Endothelial cell (in vitro differentiated cells): ENCODE data around the gene THEMIS2. TPM values are rescaled to one million over a fixed set of nuclear protein-coding genes. Genes with fewer than 3 reads are reported as not detected.
A peak's percentile ranks its signal among the peaks of the same experiment; 100 is the strongest.
"Not testable (repeated sequence)": the region's sequence is repeated elsewhere in the genome, so short reads cannot be mapped to it uniquely, and the experiment has no call there.

ENCODE experiments used
- DNase-seq: peaks from one replicate; pipeline ENCODE4 v3.0.0; 2021; ENCODE audit warnings: low spot score
- H3K27ac Mint-ChIP-seq: one replicate; pipeline ENCODE4 v1.8.0; 2021; ENCODE audit warnings: mixed read lengths, inconsistent platforms; ENCODE audit not compliant: unreplicated experiment
- H3K27me3 Mint-ChIP-seq: one replicate; pipeline ENCODE4 v1.8.0; 2021; ENCODE audit warnings: mild to moderate bottlenecking, moderate library complexity, mixed read lengths, inconsistent platforms; ENCODE audit not compliant: unreplicated experiment
- H3K36me3 Mint-ChIP-seq: one replicate; pipeline ENCODE4 v1.8.0; 2021; ENCODE audit warnings: mild to moderate bottlenecking, low read depth, mixed read lengths, inconsistent platforms; ENCODE audit not compliant: unreplicated experiment
- H3K4me1 Mint-ChIP-seq: one replicate; pipeline ENCODE4 v1.8.0; 2021; ENCODE audit warnings: mild to moderate bottlenecking, mixed read lengths, inconsistent platforms; ENCODE audit not compliant: unreplicated experiment
- H3K4me3 Mint-ChIP-seq: one replicate; pipeline ENCODE4 v1.8.0; 2021; ENCODE audit warnings: mild to moderate bottlenecking, mixed read lengths, inconsistent platforms; ENCODE audit not compliant: unreplicated experiment
- H3K9me3 Mint-ChIP-seq: one replicate; pipeline ENCODE4 v1.8.0; 2021; ENCODE audit warnings: mixed read lengths, inconsistent platforms; ENCODE audit not compliant: unreplicated experiment
- total RNA-seq: library from RNA; stranded (reverse); fragmentation: NEBNext Ultra II Directional; extraction: Animal tissue kit (Norgen Biotek cat#: 25700); gene quantifications from one replicate; pipeline ENCODE4 v1.2.1, GENCODE V29; 2021; ENCODE audit not compliant: unreplicated experiment
- TF ChIP-seq, protein P1 (sequence below): fragments of 200-600 bp; sonication (generic); IDR thresholded peaks from one replicate; pipeline ENCODE4 v1.5.0; 2021; ENCODE audit warnings: antibody characterized with exemption; ENCODE audit not compliant: unreplicated experiment

THEMIS2 gene
- total RNA-seq, 1 donor from 2014 or later = 9.6 TPM

DNA sequence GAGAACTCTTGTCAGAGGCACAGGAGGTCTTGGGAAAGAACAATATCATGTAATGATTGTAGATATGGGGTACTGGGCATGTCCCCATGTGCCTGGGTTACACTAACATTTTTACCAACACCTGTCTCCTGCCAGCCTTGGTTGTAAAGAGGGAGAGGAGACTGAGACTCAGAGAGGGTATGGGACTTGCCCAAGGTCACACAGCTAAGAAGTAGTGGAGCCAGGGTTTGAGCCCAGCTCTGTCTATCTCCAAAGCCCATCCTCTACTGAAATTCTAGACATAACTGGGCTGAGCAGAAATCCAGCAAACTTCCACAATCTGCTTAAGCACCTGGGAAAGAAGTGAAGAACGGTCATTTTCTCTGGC, 2.6 kb upstream of the THEMIS2 start:
- Mint-ChIP-seq H3K4me3 (no peak overlapping the region), H3K27me3 (no peaks in the 10 kb centered on the region), H3K27ac (no peak overlapping the region), H3K4me1 (peaks cover 14% of the 10 kb centered on the region), H3K36me3 (no peaks in the 10 kb centered on the region), H3K9me3 (no peaks in the 10 kb centered on the region)
- no peak for DNase-seq
- TF ChIP-seq, protein P1, sequence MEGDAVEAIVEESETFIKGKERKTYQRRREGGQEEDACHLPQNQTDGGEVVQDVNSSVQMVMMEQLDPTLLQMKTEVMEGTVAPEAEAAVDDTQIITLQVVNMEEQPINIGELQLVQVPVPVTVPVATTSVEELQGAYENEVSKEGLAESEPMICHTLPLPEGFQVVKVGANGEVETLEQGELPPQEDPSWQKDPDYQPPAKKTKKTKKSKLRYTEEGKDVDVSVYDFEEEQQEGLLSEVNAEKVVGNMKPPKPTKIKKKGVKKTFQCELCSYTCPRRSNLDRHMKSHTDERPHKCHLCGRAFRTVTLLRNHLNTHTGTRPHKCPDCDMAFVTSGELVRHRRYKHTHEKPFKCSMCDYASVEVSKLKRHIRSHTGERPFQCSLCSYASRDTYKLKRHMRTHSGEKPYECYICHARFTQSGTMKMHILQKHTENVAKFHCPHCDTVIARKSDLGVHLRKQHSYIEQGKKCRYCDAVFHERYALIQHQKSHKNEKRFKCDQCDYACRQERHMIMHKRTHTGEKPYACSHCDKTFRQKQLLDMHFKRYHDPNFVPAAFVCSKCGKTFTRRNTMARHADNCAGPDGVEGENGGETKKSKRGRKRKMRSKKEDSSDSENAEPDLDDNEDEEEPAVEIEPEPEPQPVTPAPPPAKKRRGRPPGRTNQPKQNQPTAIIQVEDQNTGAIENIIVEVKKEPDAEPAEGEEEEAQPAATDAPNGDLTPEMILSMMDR = no peak

DNA sequence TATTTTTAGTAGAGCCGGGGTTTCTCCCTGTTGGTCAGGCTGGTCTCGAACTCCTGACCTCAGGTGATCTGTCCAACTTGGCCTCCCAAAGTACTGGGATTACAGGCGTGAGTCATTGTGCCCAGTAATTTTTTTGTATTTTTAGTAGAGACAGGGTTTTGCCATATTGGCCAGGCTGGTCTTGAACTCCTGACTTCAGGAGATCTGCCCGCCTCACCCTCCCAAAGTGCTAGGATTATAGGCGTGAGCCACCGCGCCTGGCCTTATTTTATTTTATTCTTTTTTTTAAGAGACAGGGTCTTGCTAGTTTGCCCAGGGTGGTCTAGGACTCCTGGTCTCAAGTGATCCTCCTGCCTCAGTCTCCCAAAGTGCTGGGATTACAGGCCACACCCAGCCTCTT, 1.3 kb upstream of the THEMIS2 start:
- H3K9me3 Mint-ChIP-seq, H3K27me3 Mint-ChIP-seq, DNase-seq, H3K27ac Mint-ChIP-seq, H3K36me3 Mint-ChIP-seq, H3K4me3 Mint-ChIP-seq: not testable (repeated sequence)
- H3K4me1 Mint-ChIP-seq = peaks cover 14% of the 10 kb centered on the region

DNA sequence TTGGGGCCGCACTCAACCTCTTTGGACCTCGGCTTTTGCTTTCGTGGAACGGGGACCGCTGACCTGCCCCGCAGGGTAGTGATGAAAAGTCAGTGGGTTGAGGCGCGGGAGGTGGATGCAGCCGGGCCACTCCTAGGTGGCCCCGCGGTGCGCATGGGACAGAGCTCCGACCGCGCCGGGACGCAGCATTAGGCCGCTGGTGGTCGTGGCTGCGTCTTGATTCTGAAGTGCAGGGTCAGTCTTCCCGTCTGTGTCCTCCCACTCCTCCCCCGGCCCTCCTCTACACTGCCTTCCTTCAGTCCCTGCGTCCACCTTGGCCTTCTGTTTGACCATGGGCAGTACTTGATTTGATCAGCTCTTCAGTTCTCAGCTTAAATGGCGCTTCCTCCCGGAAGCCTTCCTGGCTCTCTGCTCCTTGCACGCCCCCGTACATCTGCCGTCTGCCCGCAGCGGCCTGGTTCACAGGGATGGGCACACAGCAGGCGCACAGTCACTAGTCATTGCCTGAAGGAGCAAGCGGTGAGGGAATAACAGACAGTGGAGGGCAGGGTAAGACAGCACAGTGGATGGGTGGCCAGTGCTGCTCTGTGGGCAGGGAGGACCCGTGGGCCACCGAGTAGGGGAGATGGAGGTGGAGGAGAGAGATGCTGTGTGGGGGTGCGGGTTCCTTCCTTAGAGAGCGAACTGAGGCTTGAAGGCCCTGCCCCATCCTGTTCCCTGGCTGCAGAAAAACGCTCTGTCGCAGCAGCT, 633 bp downstream of the THEMIS2 start:
- no peak overlapping the region for H3K27ac Mint-ChIP-seq

DNA sequence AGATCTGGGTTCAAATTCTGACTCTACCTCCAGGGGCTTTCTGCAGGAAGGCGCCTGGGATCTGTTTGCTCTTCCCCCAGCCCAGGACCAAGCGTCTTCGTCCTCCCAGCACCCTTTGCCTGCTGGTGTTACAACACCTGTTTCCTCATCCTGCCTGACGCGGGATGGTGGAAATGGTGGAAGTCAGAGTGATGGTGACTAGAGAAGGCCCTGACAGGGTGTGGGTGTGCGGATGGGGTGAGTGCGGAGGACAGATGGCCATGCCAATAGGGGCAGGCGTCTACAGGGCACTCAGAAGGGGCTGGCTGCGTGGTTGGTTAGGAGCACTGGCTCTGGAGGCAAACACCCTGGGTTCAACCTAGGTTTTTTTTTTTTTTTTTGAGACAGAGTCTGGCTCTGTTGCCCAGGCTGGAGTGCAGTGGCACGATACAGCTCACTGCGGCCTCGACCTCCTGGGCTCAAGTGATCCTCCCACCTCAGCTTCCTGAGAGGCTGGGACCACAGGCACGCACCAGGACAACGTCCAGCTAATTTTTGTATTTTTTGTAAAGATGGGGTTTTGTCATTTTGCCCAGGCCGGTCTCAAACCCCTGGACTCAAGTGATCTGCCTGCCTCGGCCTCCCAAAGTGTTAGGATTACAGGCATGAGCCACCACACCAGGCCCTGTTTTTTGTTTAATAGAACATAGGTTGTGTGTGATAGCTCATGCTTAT, 1.5 kb downstream of the THEMIS2 start:
- TF ChIP-seq, protein P1 = no peak
- DNase-seq = peak; percentile 38
- no peaks in the 10 kb centered on the region for H3K27me3 Mint-ChIP-seq
- no peaks in the 10 kb centered on the region for H3K9me3 Mint-ChIP-seq
- peak overlapping the region; percentile 21 for H3K27ac Mint-ChIP-seq
- H3K36me3 Mint-ChIP-seq = no peaks in the 10 kb centered on the region
- H3K4me1 Mint-ChIP-seq = peaks cover 17% of the 10 kb centered on the region
- peak overlapping the region; percentile 63 for H3K4me3 Mint-ChIP-seq

More for the DNA sequence above, 633 bp downstream of the THEMIS2 start:
- peaks cover 14% of the 10 kb centered on the region for H3K4me1 Mint-ChIP-seq
- no peaks in the 10 kb centered on the region for H3K27me3 Mint-ChIP-seq
- TF ChIP-seq, protein P1 = no peak
- H3K9me3 Mint-ChIP-seq = no peaks in the 10 kb centered on the region
- peak overlapping the region; percentile 90 for H3K4me3 Mint-ChIP-seq
- H3K36me3 Mint-ChIP-seq = no peaks in the 10 kb centered on the region
- DNase-seq = no peak

DNA sequence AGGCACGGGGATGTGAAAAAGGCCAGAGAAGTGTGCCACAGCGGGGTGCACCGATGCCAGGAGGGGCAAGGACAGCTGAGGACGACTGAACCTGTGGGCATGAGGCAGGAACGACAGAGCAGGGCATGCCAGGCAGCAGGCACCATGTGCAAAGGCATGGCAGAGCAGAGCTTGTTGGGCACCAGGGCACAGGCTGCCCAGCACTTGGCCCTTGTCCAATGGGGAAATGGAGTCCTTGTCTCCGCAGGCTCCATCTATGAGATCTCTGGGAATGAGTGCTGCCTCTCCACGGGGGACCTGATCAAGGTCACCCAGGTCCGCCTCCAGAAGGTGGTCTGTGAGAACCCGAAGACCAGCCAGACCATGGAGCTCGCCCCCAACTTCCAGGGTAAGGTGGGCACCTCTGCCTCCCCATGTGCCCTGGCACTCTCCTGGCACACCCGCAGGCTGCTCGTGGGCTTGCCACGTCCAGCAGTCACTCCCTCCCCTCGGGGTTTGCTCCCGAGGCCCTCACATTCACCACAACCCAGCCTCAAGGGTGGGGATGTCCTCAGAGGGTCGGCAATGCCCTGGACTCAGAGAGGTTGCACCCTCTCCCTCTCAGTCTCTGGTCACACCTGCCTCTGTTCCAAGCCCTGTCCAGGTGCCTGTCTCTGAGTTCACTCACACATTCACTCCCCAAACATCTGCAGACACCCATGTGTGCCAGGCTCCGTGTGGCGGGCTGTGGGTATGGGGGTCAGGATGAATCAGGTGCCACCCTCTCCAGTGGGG, 4.2 kb downstream of the THEMIS2 start:
- peaks cover 12% of the 10 kb centered on the region for H3K4me1 Mint-ChIP-seq
- no peaks in the 10 kb centered on the region for H3K9me3 Mint-ChIP-seq
- H3K27me3 Mint-ChIP-seq = peaks cover 1% of the 10 kb centered on the region
- no peak overlapping the region for H3K27ac Mint-ChIP-seq
- no peak for DNase-seq
- H3K36me3 Mint-ChIP-seq = peaks cover 4% of the 10 kb centered on the region
- TF ChIP-seq, protein P1 = no peak
- no peak overlapping the region for H3K4me3 Mint-ChIP-seq
